Astrocyte of the hippocampus (primary cell): ENCODE measurements around the gene SLC5A5.
A peak's percentile ranks its signal among the peaks of the same experiment; 100 is the strongest.
"Not testable (repeated sequence)": the region's sequence is repeated elsewhere in the genome, so short reads cannot be mapped to it uniquely, and the experiment has no call there.

Source experiments
- DNase-seq: peaks from one replicate; pipeline ENCODE4 v3.0.0; 2011; ENCODE audit warnings: low read depth, low spot score

Gene SLC5A5

GRCh38 chr19:17871032-17871877 is 490 bp upstream of the SLC5A5 start:
- no peak for DNase-seq

- DNase-seq = no peak
Observed at GRCh38 chr19:17872251-17873001, 681 bp downstream of the SLC5A5 start.

GRCh38 chr19:17873786-17874757 is 2.3 kb downstream of the SLC5A5 start:
- peak; percentile 29 for DNase-seq

- no peak for DNase-seq
Observed at GRCh38 chr19:17874758-17875135, 3.0 kb downstream of the SLC5A5 start.

GRCh38 chr19:17877696-17878095 is 6.0 kb downstream of the SLC5A5 start:
- DNase-seq = no peak

- DNase-seq = no peak
Observed at GRCh38 chr19:17879466-17879865, 7.7 kb downstream of the SLC5A5 start.

- DNase-seq = no peak
Observed at GRCh38 chr19:17881701-17882100, 10.0 kb downstream of the SLC5A5 start.

- no peak for DNase-seq
Observed at GRCh38 chr19:17883627-17884410, 12.1 kb downstream of the SLC5A5 start.

GRCh38 chr19:17886515-17886914 is 14.8 kb downstream of the SLC5A5 start:
- DNase-seq = no peak

GRCh38 chr19:17887221-17887620 is 15.5 kb downstream of the SLC5A5 start:
- DNase-seq = not testable (repeated sequence)

- DNase-seq = no peak
Observed at GRCh38 chr19:17888260-17888659, 16.5 kb downstream of the SLC5A5 start.

GRCh38 chr19:17889609-17890214 is 18.0 kb downstream of the SLC5A5 start:
- DNase-seq = peak; percentile 80

GRCh38 chr19:17893766-17894165 is 22.0 kb downstream of the SLC5A5 start:
- no peak for DNase-seq

GRCh38 chr19:17902701-17903100 is 31.0 kb downstream of the SLC5A5 start:
- peak; percentile 40 for DNase-seq

GRCh38 chr19:17908244-17908643 is 36.5 kb downstream of the SLC5A5 start:
- DNase-seq = no peak

GRCh38 chr19:17909003-17909732 is 37.4 kb downstream of the SLC5A5 start:
- DNase-seq = no peak

- no peak for DNase-seq
Observed at GRCh38 chr19:17910791-17911360, 39.1 kb downstream of the SLC5A5 start.

- no peak for DNase-seq
Observed at GRCh38 chr19:17915940-17916593, 44.3 kb downstream of the SLC5A5 start.

- DNase-seq = not testable (repeated sequence)
Observed at GRCh38 chr19:17918151-17918550, 46.4 kb downstream of the SLC5A5 start.
